Caco-2 (cell line): ENCODE data around the gene ZNF276. TPM values are rescaled to one million over a fixed set of nuclear protein-coding genes. Genes with fewer than 3 reads are reported as not detected.

Experiments
- BruUV-seq: library from RNA; stranded (reverse); fragments of 400-500 nt; replicated peaks from 2 replicates; lab custom pipeline; 2021; lab: Mats Ljungman, UMichigan
- CTCF ChIA-PET: fragments of 300-600 bp; sonication (Branson Sonifier 250); formaldehyde crosslinking; loops from one replicate; lab custom pipeline; 2022; ENCODE audit warnings: antibody characterized with exemption; lab: Charles Lee
- POLR2A ChIA-PET: fragments of 300-600 bp; sonication (Branson Sonifier 250); formaldehyde crosslinking; loops from one replicate; lab custom pipeline; 2022; ENCODE audit warnings: antibody characterized with exemption; lab: Charles Lee
- DNase-seq, 2 experiments: peaks; one replicate each; pipeline versions ENCODE4 v3.0.0 to v3.0.0-alpha.2; 2020 to 2022
- H3K27me3 ChIP-seq: replicated peaks from 2 replicates; pipeline ENCODE4 v1.6.0; 2011; ENCODE audit warnings: low read length; ENCODE audit not compliant: control insufficient read depth, insufficient read depth
- H3K36me3 ChIP-seq: 2 replicates; pipeline ENCODE4 v1.5.1; 2011; ENCODE audit warnings: low read length; ENCODE audit not compliant: control insufficient read depth, insufficient read depth
- H3K4me1 ChIP-seq: fragments of 250-450 bp; sonication (Bioruptor Pico); 2 replicates; pipeline ENCODE4 v1.5.1; 2020; ENCODE audit warnings: mild to moderate bottlenecking
- H3K4me3 ChIP-seq: 2 replicates; pipeline ENCODE4 v1.5.1; 2011; ENCODE audit warnings: low read depth, mild to moderate bottlenecking, control low read depth, low read length
- H3K9me3 ChIP-seq: fragments of 250-450 bp; sonication (Bioruptor Pico); 2 replicates; pipeline ENCODE4 v1.5.1; 2020; ENCODE audit warnings: mild to moderate bottlenecking, moderate library complexity
- H3K27ac Mint-ChIP-seq: one replicate; pipeline ENCODE4 v1.8.0; 2022; ENCODE audit warnings: mixed read lengths; ENCODE audit not compliant: unreplicated experiment
- H3K27me3 Mint-ChIP-seq: one replicate; pipeline ENCODE4 v1.8.0; 2022; ENCODE audit warnings: mixed read lengths; ENCODE audit not compliant: insufficient read depth, unreplicated experiment
- H3K36me3 Mint-ChIP-seq: one replicate; pipeline ENCODE4 v1.8.0; 2022; ENCODE audit warnings: mild to moderate bottlenecking, mixed read lengths; ENCODE audit not compliant: insufficient read depth, unreplicated experiment
- H3K4me1 Mint-ChIP-seq: one replicate; pipeline ENCODE4 v1.8.0; 2022; ENCODE audit warnings: low read depth, mixed read lengths; ENCODE audit not compliant: unreplicated experiment
- H3K4me3 Mint-ChIP-seq: one replicate; pipeline ENCODE4 v1.8.0; 2022; ENCODE audit warnings: mild to moderate bottlenecking, moderate library complexity, mixed read lengths; ENCODE audit not compliant: unreplicated experiment
- H3K9me3 Mint-ChIP-seq: one replicate; pipeline ENCODE4 v1.8.0; 2022; ENCODE audit warnings: mixed read lengths; ENCODE audit not compliant: unreplicated experiment
- intact Hi-C: fragments of 100-400 bp; cut with micrococcal nuclease; formaldehyde crosslinking; loops from one replicate; pipeline ENCODE4 v1.10.0; 2022; ENCODE audit not compliant: unreplicated experiment
- total RNA-seq: library from RNA; stranded (reverse); gene quantifications from 2 replicates; pipeline ENCODE4 v1.2.3, GENCODE V29; 2022
- TF ChIP-seq, protein P1 (sequence below), 2 experiments: fragments of 200-600 bp in 1 of 2; IDR thresholded peaks; 1 replicate in 1 of 2; 2 replicates in 1 of 2; pipeline versions ENCODE4 v1.5.1 to v1.8.0; 2011 to 2022; ENCODE audit warnings: antibody characterized with exemption in 1 of 2, control low read depth in 1 of 2, inconsistent platforms in 1 of 2, low read depth in 1 of 2, low read length in 1 of 2, mild to moderate bottlenecking in 1 of 2, moderate library complexity in 1 of 2; ENCODE audit not compliant: insufficient read depth in 1 of 2, severe bottlenecking in 1 of 2, unreplicated experiment in 1 of 2

Gene ZNF276
- total RNA-seq, 1 experiment from 2014 or later: 28.1 TPM

DNA sequence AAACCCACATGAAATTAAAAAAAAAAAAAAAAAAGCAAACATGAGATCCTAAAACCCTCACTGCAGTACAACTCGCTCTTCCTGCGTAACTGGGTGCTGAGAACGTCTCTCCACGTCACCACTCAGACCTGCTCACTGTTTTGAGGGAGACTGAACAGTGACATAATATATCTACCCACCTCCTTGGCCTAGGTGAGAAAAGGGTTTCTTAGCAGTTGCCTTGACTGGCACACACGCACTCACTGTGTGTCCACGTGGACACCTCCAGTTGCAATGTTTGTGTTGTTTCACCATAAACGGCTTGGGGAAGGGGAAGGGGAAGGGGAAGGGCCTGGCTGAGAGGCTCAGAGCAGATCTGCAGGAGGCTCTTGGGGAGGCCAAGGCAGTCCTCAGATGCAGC lies 63.1 kb downstream of the ZNF276 start:
- Histone ChIP-seq H3K4me1 (no peaks in the 10 kb centered on the region), H3K9me3 (no peaks in the 10 kb centered on the region), H3K36me3 (peaks cover 5% of the 10 kb centered on the region), H3K4me3 (no peak overlapping the region), H3K27me3 (no peaks in the 10 kb centered on the region)
- intact Hi-C loops: no loop called here
- Mint-ChIP-seq H3K9me3 (no peaks in the 10 kb centered on the region), H3K36me3 (peaks cover 95% of the 10 kb centered on the region), H3K27me3 (no peaks in the 10 kb centered on the region), H3K27ac (no peak overlapping the region), H3K4me1 (no peaks in the 10 kb centered on the region), H3K4me3 (no peak overlapping the region)
- TF ChIP-seq, protein P1, sequence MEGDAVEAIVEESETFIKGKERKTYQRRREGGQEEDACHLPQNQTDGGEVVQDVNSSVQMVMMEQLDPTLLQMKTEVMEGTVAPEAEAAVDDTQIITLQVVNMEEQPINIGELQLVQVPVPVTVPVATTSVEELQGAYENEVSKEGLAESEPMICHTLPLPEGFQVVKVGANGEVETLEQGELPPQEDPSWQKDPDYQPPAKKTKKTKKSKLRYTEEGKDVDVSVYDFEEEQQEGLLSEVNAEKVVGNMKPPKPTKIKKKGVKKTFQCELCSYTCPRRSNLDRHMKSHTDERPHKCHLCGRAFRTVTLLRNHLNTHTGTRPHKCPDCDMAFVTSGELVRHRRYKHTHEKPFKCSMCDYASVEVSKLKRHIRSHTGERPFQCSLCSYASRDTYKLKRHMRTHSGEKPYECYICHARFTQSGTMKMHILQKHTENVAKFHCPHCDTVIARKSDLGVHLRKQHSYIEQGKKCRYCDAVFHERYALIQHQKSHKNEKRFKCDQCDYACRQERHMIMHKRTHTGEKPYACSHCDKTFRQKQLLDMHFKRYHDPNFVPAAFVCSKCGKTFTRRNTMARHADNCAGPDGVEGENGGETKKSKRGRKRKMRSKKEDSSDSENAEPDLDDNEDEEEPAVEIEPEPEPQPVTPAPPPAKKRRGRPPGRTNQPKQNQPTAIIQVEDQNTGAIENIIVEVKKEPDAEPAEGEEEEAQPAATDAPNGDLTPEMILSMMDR (IDR thresholded peaks at IDR 0.05; ENCODE audit: insufficient read depth in 1 of 2, low read depth in 1 of 2, low read length in 1 of 2, severe bottlenecking in 1 of 2, unreplicated experiment in 1 of 2): no peak
- BruUV-seq: no TSS peak
- POLR2A ChIA-PET: no interaction called here
- CTCF ChIA-PET: interaction anchor here (0.6 kb wide), 1 partner anchor 65 kb away, joined by 3 read pairs; no protein-coding TSS in a partner anchor
- DNase-seq: no peak

DNA sequence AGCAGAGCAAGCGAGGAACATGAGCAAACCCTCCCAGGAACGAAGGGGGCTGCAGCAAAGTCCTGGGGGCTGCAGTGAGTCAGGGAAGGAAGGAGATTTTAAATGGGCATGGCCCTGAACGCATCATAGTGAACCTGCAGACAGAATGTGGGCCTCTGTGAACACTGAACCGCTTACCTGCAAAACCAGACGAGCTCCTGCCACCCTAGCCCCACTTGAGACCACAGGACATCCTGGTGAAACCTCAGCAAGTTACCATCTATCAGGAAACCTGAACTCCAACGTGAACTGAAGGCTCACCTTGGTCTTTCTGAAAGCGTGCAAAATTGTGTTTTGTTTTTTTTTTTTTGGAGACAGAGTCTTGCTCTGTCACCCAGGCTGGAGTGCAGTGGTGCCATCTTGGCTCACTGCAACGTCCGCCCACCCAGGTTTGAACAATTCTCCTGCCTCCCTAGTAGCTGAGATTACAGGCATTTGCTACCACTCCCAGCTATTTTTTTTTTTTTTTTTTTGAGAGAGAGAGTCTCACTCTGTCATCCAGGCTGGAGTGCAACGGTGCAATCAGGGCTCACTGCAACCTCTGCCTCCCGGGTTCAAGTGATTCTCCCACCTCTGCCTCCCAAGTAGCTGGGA lies 64.3 kb downstream of the ZNF276 start:
- Mint-ChIP-seq H3K27ac (no peak overlapping the region), H3K9me3 (no peaks in the 10 kb centered on the region), H3K27me3 (no peaks in the 10 kb centered on the region), H3K4me3 (no peak overlapping the region), H3K36me3 (peaks cover 95% of the 10 kb centered on the region), H3K4me1 (no peaks in the 10 kb centered on the region)
- CTCF ChIA-PET: no interaction called here
- intact Hi-C loops: no loop called here
- Histone ChIP-seq H3K4me3 (no peak overlapping the region), H3K27me3 (no peaks in the 10 kb centered on the region), H3K4me1 (no peaks in the 10 kb centered on the region), H3K36me3 (peaks cover 3% of the 10 kb centered on the region), H3K9me3 (no peaks in the 10 kb centered on the region)
- POLR2A ChIA-PET: no interaction called here
- no TSS peak for BruUV-seq
- TF ChIP-seq, protein P1 (IDR thresholded peaks at IDR 0.05; ENCODE audit: insufficient read depth in 1 of 2, low read depth in 1 of 2, low read length in 1 of 2, severe bottlenecking in 1 of 2, unreplicated experiment in 1 of 2): no peak
- no peak for DNase-seq

DNA sequence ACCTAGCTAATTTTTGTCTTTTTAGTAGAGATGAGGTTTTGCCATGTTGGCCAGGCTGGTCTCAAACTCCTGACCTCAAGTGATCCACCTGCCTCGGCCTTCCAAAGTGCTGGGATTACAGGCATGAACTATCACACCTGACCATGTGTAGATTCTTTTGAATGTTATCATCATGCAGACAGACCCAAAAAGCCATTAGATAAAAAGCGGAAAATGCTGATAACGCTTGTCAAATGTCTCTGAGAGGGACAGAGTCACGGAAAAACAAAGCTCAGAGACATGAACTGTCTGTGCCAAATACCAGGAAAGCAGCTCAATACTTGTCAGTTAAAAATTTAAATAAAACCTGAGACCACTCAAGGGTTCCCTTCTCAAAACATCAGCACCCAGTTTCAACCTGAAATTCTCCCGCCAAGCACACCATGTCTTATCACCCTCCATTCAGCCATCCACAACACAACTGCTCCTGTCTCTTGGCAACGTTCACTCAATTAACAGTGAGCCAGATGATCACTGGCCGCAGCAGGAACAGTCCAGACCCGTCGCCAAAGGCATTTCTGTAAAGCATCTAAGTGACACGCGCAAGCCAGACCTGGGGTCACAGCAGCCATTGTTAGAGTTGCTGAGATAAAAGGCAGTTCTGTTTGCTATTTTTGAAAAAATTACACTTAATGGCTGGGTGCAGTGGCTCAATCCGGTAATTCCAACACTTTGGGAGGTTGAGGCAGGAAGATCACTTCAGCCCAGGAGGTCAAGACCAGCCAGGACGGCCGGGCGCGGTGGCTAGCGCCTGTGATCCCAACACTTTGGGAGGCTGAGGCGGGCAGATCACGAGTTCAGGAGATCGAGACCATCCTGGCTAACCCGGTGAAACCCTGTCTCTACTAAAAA lies 65.4 kb downstream of the ZNF276 start:
- Histone ChIP-seq H3K4me3 (no peak overlapping the region), H3K4me1 (no peaks in the 10 kb centered on the region), H3K36me3 (peaks cover 8% of the 10 kb centered on the region), H3K9me3 (no peaks in the 10 kb centered on the region), H3K27me3 (no peaks in the 10 kb centered on the region)
- no peaks in the 10 kb centered on the region for H3K4me1 Mint-ChIP-seq
- BruUV-seq: TSS peak; percentile 10
- intact Hi-C loops: no loop called here
- ChIA-PET CTCF (no interaction called here), POLR2A (no interaction called here)
- H3K27me3 Mint-ChIP-seq: no peaks in the 10 kb centered on the region
- peak overlapping the region; percentile 17 for H3K27ac Mint-ChIP-seq
- TF ChIP-seq, protein P1 (IDR thresholded peaks at IDR 0.05; ENCODE audit: insufficient read depth in 1 of 2, low read depth in 1 of 2, low read length in 1 of 2, severe bottlenecking in 1 of 2, unreplicated experiment in 1 of 2): no peak
- no peaks in the 10 kb centered on the region for H3K9me3 Mint-ChIP-seq
- peaks cover 95% of the 10 kb centered on the region for H3K36me3 Mint-ChIP-seq
- no peak overlapping the region for H3K4me3 Mint-ChIP-seq
- no peak for DNase-seq
